Neural progenitor cell (in vitro differentiated cells): ENCODE data around the gene ALDH18A1.

Source experiments
- EZH2 ChIP-seq: fragments of 200-600 bp; sonication (generic); IDR thresholded peaks from 2 replicates; pipeline ENCODE4 v1.6.1; 2017; ENCODE audit warnings: antibody characterized with exemption, mild to moderate bottlenecking, moderate library complexity
- TF ChIP-seq, protein P1 (sequence below): fragments of 200-600 bp; sonication (generic); IDR thresholded peaks from 2 replicates; pipeline ENCODE4 v1.5.1; 2017; ENCODE audit warnings: antibody characterized with exemption, mild to moderate bottlenecking

DNA sequence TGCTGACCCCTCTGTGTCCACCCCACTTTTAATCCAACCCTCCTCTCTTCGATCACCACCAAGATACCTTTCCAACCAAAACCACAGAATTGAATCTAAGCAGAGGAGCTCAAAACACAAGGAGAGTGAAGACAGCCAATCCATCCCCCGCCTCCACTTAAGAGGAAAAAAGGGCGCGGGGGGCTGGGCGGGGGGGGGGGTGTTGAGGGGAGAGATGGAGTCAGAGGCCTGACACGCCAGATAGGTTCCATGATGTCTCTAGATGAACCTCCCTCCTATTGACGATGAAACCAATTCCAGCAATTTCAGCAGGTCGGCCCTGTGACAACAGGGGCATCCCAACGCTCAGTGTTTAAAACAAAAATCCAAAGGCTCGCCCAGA, 96.6 kb downstream of the ALDH18A1 start:
- TF ChIP-seq, protein P1, sequence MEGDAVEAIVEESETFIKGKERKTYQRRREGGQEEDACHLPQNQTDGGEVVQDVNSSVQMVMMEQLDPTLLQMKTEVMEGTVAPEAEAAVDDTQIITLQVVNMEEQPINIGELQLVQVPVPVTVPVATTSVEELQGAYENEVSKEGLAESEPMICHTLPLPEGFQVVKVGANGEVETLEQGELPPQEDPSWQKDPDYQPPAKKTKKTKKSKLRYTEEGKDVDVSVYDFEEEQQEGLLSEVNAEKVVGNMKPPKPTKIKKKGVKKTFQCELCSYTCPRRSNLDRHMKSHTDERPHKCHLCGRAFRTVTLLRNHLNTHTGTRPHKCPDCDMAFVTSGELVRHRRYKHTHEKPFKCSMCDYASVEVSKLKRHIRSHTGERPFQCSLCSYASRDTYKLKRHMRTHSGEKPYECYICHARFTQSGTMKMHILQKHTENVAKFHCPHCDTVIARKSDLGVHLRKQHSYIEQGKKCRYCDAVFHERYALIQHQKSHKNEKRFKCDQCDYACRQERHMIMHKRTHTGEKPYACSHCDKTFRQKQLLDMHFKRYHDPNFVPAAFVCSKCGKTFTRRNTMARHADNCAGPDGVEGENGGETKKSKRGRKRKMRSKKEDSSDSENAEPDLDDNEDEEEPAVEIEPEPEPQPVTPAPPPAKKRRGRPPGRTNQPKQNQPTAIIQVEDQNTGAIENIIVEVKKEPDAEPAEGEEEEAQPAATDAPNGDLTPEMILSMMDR, result no peak
- TF ChIP-seq EZH2, result no peak
